ENCODE data around the gene IL32.
"Not testable (repeated sequence)": the region's sequence is repeated elsewhere in the genome, so short reads cannot be mapped to it uniquely, and the experiment has no call there.

The IL32 gene

DNA sequence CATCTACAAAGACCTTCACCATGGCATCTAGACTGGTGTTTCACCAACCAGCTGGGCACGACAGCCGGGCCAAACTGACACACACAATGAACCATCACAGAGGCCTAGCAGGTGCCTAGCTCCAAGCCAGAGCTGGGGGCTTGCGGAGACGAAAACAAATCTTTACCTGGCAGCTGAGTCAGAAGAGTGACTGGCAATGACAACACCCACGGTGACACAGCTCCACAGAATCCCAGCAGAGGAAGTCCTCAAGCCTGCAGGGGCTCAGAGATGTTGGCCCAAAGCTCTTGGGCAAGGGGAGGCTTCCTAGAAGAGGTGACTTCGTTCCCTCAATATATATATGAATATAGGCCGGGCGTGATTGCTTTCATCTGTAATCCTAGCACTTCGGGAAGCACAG lies 13.9 kb upstream of the IL32 start:
- DNase-seq: peak in 2 of 4 experiments; percentile 52 to 53

DNA sequence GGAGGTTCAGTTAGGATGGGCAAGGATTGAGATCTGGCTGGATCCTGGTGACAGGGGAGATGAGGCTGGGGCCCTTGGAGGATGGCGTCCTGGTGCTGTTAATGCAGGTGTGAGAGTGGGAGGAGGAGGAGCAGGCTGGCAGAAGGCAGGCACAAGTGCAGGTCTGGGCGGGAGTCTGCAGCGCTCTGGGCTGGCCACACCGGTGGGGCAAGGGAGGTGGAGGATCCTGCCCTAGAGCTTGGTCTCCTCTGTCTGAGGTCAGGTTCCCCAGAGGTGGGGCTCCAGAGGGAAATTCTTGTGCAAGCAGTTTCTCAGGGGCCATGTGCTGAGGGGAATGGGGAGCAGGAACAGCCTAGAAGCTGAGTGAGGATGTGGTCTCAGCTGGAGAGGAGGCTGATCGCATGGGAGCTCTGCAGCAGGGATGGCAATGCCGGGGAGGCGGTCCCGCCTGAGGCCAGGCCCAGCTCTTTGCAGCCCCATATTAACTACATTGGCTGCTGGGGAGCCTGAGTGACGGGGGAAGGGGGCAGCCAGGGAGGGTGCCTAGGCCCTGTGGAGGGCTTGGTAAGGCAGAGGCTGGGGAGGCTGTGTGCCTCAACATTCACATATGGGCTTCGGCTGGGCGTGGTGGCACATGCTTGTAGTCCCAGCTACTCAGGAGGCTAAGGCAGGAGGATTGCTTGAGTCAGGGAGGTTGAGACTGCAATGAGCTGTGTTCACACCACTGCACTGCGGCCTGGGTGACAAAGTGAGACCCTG lies 12.7 kb upstream of the IL32 start:
- not testable (repeated sequence) for DNase-seq

DNA sequence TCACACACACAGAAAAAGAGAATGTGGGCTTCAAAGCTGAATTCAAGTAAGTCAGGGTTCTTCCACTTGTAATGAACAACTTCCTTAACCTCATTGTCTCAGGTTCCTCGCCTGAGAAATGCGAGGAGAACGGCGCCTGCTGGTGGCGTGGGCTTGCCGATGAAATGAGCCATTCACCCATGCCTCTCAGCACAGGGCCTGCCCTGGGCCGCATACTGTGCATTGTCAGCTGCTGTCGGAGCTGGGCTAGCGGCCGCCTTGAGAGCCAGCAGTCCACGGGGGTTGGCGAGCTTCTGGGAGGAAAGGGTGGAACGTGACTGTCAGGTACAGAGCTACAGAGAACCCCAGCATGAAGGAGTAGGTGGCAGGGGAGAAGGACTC lies 12.1 kb upstream of the IL32 start:
- DNase-seq: peak in 1 of 4 experiments; percentile 36

- DNase-seq: peak in 1 of 4 experiments; percentile 29
Measured at GRCh38 chr16:3054965-3055733, 10.3 kb upstream of the IL32 start.

DNA sequence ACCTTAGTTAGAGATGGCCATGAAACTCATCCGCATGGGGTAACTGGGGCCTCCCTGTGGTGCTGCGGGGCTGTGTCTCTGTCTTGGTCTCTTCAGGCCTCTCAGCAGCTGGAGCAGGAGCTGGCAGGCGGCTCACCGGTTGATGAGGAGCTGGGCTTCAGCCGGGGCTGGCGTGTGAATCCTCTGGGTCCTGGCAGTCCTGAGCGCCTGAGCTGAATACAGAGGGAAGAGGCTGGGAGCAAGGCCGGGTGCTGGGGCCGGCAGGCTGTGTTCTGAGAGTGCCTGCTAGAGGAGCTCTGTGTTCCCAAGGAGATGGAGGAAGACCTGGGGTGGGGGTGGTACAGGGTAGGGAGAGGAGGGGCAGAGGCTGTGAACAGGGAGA lies 9.7 kb upstream of the IL32 start:
- DNase-seq: not testable (repeated sequence)

GRCh38 chr16:3056336-3057180 lies 8.9 kb upstream of the IL32 start:
- no peak for DNase-seq

DNA sequence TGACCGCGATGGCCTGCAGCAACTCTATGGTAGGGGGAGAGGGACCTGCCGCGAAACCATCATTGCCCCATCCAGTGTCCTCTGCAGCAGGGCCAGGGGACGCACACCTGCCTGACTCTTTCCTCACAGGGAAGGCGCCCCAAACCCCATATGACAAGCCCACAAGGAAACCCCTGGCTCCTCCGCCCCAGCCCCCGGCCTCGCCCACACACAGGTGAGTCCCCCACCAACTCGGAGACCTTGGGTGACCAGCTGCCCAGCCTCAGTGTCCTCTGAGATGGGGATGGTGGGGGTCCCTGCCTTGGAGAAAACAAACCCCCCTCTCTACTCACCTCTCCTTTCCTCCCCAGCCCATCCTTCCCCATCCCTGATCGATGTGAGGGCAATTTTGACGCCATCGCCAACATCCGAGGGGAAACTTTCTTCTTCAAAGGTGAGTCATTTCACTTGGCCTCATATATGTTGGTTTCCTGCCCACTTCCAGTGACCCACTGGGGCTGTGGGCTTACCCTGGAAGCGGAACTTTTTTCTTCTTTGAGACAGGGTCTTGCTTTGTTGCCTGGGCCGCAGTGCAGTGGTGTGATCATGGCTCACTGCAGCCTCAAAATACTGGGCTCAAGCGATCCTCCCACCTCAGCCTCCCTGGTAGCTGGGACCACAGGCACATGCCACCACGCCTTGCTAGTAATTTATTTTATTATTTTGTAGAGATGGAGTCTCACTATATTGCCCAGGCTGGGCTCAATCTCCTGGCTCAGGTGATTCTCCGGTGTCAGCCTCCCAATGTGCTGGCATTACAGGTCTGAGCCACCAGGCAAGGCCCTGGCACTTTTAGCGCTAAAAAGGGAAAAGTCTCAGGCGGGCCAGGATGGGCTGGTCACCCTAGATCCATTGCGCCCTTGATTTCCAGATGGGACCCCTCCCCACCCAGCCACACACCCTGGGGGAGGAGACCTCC lies 8.0 kb upstream of the IL32 start:
- no peak for DNase-seq

GRCh38 chr16:3058139-3059030 lies 7.1 kb upstream of the IL32 start:
- peak in 2 of 4 experiments; percentile 41 to 58 for DNase-seq

DNA sequence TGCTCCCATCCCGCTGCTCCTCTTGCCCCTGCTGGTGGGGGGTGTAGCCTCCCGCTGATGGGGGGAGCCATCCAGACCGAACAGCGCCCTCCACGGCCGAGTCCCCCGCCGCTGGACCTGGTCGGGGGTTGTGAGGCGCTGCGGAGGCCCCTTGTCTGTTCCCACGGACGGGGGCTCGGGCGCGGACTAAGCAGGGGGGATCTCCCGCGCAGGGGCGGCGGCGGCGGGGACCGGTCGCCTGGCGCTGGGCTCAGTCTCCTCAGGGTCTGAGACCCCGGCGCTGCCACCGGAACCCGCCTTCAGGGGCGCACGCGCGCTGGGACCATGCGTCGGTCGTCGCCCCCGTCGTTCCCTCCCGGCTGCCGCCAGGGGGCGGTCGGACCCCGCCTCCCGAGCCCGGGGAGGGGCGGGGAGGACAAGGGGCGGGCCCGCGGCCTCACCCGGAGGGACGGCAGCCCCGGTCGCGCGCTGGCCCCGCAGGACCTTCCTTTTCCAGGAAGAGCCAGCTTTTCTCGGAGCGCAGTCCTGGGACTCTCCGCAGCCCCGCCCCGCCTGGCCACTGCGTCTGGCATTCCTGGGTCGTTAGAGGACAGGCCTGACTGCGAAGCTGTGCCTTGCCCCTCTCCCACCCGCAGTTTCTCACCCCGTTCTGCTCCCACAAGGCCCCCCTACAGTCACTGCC lies 6.3 kb upstream of the IL32 start:
- peak; percentile 89 to 97 (median 95) for DNase-seq

GRCh38 chr16:3059723-3060242 lies 5.7 kb upstream of the IL32 start:
- DNase-seq: no peak

DNA sequence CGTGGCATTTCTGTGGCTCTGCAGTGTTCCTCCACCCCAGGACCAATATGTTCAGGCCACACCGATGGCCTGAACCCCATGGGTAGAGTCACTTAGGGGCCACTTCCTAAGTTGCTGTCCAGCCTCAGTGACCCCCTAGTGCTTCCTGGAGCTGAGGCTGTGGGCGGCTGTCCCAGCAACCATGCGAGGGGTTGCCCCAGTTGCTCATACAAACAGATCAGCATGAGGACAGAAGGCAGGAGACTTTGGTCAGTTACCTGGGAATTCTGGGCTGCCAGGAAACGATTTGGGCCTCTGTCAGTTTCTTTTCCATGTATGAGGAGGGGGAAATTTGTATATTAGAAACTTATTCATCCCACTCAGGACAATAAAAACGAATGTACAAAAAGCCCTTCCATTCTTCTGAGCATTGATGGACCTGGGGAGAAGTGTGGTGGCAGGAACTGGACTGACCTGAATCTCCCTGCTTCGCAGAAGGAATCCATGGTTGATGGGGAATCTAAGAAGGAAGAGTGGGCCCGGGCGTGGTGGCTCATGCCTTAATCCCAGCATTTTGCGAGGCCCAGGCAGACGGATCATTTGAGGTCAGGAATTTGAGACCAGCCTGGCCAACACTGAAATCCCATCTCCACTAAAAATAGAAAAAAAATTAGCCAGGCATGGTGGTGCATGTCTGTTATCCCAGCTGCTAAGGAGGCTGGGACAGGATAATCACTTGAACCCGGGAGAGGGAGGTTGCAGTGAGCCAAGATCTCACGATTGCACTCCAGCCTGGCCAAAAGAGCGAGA lies 4.9 kb upstream of the IL32 start:
- DNase-seq: no peak

DNA sequence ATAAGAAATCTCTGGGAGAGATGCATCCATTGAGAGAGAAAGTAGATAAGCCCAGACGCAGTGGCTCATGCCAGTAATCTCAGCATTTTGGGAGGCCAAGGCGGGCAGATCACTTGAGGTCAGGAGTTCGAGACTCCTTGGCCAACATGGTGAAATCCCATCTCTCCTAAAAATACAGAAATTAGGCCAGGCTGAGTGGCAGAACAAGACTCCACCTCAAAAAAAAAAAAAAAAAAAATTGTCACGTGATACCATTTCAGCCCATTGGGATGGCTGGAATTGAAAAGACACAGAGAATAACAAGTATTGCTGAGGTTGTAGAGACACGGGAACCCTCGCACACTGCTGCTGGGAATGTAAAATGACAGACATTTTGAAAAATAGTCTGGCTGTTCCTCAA lies 2.9 kb upstream of the IL32 start:
- no peak for DNase-seq

GRCh38 chr16:3063625-3064386 lies 1.6 kb upstream of the IL32 start:
- DNase-seq: no peak

DNA sequence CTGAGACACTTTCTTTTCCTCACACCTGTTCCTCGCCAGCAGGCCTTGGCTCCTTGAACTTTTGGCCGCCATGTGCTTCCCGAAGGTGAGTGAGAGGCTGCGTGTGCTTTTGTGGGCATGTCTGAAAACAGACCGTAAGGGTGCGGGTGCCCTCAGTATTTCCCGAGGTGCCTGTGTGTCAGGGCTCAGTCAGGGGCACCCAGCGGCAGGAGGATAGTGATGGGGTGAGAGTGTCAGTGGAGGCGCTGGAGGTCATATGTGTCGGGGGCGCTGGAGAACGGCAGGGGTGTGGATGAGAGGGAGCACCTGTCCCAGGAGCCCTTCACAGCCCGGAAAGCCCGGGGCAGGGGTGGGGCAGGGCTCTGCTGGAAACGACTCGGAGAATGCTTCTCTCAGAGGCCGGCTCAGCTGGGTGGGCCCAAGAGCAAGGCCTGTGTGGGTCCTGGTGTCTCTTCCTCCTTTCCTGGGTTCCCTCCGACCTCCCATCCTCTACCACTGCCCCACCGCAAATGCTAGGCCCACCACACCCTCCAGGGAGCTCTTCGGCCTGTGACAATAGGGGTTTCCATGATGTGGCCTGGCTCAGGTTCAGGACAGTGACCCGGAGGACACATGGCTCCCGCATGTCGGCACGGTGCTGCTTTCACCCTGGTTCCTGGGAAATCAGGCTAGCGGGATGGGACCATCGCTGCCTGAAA lies 451 bp downstream of the IL32 start:
- no peak for DNase-seq

GRCh38 chr16:3066440-3066748 lies 954 bp downstream of the IL32 start:
- no peak for DNase-seq

- DNase-seq: no peak
Measured at GRCh38 chr16:3068487-3068886, 3.0 kb downstream of the IL32 start.

DNA sequence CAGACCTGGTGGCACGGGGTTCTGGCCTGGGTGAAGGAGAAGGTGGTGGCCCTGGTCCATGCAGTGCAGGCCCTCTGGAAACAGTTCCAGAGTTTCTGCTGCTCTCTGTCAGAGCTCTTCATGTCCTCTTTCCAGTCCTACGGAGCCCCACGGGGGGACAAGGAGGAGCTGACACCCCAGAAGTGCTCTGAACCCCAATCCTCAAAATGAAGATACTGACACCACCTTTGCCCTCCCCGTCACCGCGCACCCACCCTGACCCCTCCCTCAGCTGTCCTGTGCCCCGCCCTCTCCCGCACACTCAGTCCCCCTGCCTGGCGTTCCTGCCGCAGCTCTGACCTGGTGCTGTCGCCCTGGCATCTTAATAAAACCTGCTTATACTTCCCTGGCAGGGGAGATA lies 3.7 kb downstream of the IL32 start:
- DNase-seq: not testable (repeated sequence)

DNA sequence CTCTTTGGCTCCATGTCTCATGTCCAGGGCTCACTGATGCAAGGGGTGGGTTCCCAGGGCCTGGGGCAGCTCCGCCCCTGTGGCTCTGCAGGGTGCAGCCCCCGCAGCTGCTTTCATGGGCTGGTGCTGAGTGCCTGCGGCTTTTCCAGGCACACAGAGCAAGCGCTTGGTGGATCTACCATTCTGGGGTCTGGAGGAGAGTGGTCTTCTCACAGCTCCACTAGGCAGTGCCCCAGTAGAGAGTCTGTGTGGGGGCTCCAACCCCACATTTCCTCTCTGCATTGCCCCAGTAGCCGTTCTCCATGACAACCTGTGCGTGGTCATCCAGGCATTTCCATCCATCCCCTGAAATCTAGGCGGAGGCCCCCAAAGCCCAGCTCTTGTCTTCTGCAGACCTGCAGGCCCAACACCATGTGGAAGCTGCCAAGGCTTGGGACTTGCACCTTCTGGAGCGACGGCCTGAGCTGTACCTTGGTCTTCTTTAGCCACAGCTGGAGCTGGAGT lies 5.2 kb downstream of the IL32 start:
- DNase-seq: no peak

Measured in suppressor macrophage (primary cell).